HG02981 (cell line): ENCODE results near the gene UBE2E1.
A peak's percentile ranks its signal among the peaks of the same experiment; 100 is the strongest.
"Not testable (repeated sequence)": the region's sequence is repeated elsewhere in the genome, so short reads cannot be mapped to it uniquely, and the experiment has no call there.

Source experiments
- ATAC-seq: cut with Tn5 transposase; IDR thresholded peaks from one replicate; pipeline ENCODE4 v1.9.1; 2021; ENCODE audit warnings: mild to moderate bottlenecking, moderate library complexity; ENCODE audit not compliant: unreplicated experiment

The UBE2E1 gene

DNA sequence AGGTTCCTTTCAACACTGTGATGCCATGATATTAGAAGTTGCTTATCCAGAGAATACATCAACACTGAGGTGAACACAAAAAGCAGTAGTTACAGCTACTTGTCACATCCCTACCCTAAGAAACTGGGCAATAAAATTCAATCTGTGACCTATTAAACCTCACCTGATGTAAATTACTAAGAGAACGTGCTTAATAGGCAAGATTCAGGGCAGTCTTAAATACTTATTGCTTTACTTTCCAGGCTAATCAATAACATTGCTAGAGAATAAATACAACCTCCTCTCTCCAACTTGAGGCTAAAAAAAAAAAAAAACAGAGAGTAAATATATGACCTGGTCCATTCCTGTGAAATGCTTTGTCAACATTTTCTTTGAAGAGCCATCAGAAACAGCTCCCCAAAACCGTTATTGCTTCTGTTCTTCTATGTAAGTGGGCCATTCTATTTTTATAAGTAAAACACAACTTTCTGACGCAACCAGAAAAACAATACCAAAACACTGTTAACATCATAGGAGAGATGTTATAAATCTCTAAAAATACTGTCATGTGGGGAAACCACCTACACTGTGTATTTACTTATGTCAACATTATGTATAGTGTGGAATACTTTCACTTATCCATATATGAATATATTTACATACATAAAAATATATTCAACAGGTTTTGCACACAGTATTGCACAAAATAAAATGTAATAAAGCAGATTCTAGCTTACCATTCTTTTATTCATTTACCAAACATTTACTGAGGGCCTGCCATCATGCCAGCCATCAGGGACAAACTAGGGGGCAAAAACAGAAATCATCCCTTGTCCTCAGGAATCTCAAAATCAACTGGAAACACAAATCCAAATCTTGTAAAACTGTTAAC is 108.4 kb downstream of the UBE2E1 start:
- ATAC-seq = no peak

DNA sequence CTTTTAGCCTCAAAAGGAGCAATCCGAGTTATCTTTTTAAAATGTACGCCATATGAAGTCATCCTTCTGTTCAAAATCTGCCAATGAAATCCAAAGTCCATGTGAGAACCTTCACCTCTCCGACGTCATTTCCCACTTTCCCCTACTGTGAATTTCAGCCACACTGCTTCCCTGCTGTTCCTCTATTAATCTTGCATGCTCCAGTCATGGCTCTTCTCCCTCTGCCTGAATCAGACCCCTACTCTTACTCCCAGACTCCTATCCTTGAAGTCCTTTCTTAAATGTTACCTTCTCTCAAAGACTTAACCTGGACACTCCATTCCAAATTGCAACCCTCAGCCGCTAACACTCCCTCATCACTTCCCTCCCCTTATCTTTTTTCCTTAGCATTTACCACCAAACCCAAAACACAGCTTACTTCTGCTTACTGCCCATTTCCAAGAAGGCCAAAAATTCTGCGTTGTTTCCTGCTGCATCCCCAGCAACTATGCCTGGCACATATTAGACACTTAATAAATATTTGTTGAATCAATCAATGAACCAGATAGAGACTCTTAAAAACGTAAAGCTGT is 109.9 kb downstream of the UBE2E1 start:
- no peak for ATAC-seq

DNA sequence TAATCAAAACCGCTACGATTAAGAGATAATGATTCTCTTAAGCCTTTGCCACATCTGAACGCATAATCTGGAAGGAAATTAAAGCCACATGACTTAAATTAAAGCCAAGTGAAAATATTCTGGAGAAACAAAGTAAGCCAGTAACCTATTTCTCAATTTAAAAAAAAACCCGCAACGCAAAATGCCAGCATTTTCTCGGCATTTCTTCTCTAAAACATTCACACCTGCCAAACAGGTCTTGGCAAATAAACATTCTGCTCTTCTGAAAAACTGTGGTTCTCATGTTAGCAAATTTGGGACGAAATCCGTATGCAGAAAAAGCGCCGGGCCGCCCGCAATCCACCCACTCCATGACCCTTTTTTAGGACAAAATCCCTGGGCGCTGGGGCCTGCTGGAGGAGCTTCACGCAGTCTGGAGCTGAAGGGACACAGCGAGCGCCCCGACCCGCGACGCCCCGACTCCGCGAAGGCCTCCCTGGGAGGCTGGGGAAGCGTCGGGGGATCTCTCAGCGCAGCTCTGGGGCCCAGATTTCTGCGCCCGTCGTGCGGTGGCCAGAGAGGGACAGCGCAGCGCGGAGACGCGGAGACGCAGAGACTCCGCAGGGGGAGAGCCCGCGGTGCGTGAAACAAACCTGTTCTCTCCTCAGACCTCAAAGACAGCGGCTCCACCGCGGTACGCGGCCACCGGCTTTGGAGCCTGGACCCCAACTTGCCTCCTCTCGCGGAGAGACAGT is 110.6 kb downstream of the UBE2E1 start:
- peak; percentile 38 for ATAC-seq

DNA sequence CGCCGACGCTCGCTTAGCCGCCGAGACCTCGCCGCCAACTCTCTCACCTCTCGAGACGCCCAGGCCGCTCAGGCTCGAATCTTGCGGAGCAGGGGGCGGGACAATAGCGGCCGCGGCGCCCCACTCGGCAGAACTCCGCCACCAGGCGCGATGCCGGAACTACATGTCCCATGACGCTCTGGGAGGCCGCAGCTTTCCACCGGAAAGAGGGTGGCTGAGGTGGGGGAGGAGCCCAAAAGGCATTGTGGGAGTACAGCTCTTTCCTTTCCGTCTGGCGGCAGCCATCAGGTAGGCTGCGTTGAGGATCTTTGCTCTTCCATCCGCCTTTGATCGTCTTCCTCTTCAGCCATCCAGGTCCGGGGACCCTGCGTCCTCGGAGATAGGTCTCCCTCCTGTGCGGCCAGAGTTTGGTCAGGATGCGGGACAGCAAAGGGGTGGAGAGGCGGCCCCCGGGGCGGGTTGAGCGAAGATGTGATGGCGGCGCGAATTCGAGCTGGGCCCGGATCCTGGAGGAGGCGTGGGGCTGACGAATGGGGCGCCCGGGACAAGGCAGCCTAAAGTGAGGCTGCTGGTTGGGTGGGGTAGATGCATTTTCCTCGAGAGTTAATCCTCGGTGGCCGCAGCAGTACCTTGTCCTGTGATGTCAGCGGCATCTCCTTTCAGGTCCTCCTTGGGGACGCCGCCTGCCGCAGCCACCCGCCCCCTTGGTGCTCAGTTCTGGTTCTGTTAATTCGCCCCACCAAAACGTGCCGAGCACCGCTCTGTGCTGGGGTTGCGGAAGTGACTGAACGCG is 111.3 kb downstream of the UBE2E1 start, which contains the start of the genes NKIRAS1 and RPL15:
Gene NKIRAS1 (minus strand): TSS at position 105 of the 793 bp plus-strand sequence. CDS start 6,086 bp downstream, outside the sequence.
Gene RPL15 (plus strand): TSS at position 247 of the 793 bp plus-strand sequence. CDS start 728 bp downstream, outside the sequence.
- peak; percentile 93 for ATAC-seq

DNA sequence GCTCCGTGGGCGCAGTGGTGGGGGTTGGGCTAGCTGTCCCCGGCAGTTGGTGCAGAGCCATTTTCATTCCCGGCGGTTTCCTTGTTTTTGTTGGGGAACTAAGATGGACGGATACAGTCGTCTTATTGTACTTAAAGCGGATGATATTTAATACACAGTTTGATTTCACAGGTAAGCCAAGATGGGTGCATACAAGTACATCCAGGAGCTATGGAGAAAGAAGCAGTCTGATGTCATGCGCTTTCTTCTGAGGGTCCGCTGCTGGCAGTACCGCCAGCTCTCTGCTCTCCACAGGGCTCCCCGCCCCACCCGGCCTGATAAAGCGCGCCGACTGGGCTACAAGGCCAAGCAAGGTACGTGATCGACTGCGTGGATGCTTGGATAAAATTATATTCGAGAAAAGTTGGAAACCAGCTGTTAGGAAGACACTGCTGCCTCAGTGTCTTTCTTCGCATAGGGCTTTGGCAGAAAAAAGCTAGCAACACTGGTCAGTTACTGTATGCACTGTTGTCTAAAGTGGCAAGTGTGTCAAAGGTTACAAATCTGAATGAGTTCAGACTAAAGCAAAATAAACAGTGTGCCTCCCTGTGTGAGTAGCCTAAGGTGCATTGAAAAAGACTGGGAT is 112.0 kb downstream of the UBE2E1 start:
- not testable (repeated sequence) for ATAC-seq

DNA sequence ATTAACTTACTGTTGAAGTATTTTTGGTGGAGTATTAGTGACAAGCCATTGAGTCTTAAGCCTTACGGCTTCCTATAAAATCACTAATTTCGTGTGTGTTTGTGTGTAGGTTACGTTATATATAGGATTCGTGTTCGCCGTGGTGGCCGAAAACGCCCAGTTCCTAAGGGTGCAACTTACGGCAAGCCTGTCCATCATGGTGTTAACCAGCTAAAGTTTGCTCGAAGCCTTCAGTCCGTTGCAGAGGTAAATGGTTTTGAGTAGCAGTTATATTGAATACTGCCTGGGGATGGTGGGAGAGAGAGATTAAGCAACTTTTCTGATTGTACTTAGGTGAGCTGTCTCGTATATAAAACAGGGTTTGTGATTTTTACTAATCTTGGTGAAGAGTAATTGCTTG is 112.6 kb downstream of the UBE2E1 start:
- ATAC-seq = not testable (repeated sequence)

DNA sequence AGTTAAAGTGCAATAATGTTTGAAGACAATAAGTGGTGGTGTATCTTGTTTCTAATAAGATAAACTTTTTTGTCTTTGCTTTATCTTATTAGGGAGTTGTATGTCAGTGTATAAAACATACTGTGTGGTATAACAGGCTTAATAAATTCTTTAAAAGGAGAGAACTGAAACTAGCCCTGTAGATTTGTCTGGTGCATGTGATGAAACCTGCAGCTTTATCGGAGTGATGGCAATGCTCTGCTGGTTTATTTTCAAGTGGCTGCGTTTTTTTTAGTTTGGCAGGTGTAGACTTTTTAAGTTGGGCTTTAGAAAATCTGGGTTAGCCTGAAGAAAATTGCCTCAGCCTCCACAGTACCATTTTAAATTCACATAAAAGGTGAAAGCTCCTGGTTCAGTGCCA is 113.9 kb downstream of the UBE2E1 start:
- no peak for ATAC-seq

DNA sequence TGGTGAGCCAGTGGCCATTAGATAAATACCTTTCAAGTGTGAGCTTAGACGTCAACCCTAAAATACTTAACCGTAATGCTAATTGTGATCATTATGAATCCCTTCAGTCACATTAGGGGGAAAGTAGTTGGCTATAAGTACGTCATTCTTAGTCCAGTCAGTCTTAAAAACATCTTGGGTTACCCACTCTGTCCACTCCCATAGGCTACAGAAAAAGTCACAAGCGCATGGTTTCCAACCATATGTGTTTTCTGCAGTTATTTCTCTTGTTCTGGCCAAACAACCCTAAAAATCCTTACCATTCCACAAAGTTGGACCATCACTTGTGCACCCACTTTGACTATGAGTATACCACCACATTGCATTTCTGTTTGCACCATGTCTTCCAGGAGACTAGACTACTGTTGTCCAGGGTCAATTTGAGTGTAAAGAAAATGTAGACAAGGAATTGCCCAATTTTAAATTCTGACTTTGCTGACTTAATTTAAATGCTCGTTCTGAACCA is 114.4 kb downstream of the UBE2E1 start:
- no peak for ATAC-seq

DNA sequence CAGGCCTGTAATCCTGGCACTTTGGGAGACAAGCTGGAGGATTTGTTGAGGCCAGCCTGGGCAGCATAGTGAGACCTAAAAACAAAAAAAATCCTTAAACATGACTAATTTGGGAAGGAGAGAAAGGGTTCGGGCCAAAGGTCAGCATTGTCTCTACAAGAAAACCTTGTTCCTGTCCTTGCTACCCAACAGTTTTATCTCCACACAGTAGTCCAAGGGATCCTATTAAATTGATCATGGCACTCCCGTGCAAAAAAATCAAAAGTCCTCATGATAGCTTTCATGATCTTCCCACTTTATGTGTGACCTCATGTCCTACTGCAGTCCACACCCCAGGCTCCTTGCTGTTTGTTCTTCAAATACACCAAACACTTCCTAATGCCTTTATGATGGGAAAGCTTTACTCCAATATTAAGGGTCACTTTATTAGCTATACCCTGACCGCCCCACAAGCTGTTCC is 115.3 kb downstream of the UBE2E1 start:
- ATAC-seq = no peak

DNA sequence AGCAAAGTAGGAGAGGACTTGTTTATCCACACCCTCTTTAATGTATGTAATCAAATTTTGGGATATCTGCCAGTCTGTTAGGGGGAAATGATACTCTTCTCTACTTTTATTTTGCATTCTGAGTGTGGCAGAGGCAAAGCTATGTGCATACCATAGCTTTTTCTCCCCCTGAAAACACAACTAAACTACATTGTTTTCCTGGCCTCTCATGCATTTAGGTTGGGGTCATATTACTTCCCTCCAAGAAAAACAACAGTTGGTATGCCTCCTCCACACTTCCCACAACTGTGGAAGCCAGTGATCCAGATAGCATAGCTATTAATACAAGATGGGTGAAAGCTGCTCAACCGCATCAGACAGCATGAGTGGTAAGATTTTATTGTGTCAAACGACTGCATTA is 118.0 kb downstream of the UBE2E1 start:
- no peak for ATAC-seq

DNA sequence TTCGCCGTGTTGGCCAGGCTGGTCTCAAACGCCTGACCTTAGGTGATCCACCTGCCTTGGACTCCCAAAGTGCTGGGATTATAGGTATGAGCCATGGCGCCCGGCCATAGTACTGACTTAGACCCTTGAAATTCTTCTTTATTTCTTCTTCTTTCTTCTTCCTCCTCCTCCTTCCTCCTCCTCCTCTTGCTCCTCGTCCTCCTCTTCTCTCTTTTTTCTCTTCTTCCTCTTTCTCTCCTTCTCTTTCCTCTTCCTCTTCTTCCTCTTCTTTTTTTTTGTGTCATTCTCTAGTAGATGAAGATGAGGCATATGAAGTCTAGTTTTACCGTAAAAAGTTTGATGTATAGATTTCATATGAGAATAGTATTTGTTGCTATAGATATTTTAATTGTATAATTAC is 120.5 kb downstream of the UBE2E1 start:
- ATAC-seq = no peak

DNA sequence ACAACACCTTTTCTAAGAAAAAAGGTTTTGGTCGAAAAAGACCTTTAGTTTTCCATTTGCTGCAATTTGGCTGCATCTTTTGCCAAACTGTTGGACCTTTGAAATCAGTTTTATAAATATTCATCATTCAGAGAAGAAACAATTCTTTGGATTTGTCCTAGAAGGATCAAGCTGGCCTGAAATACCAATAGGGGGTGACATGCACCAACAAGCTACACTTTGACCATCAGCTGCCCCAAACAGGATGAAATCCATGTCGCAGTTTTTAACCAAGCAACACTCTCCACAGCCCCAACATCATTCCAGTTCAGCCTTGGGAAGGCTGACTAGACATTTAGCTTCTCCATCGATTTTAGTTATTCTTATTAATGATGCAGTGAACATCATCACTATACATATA is 121.0 kb downstream of the UBE2E1 start:
- ATAC-seq = no peak

DNA sequence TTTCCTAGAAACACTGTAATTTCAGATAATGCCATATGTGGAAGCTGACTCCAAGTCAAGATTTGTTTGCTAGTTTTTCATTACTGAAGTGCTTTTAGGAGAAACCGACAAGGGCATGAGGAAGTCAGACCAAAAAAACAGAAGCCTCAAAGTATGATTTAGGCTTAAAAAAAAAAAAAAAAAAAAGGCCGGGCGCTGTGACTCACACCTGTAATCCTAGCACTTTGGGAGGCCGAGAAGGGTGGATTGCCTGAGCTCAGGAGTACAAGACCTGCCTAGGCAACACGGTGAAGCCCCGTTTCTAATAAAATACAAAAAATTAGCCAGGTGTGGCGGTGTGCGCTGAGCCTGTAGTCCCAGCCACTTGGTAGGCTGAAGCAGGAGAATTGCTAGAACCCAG is 122.8 kb downstream of the UBE2E1 start:
- no peak for ATAC-seq

DNA sequence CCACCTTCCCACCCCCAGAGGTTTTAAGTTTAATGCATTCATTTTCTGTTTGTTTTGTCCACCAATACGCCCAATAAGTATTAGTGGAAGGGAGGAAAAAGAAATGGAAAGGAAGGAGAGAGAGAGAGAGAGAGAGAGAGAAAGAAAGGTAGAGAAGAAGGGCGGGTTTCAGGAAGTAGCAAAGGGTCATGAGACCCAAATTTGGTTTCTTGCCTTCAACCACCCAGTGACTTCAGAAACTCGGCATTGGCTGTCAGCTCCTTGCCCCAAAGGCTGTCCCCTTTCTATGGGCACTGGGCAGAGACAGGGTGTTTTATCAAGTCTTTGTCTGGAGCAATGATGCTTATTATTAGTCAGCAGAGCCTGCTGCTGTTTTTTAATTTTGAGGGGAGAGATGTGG is 125.8 kb downstream of the UBE2E1 start:
- ATAC-seq = no peak

DNA sequence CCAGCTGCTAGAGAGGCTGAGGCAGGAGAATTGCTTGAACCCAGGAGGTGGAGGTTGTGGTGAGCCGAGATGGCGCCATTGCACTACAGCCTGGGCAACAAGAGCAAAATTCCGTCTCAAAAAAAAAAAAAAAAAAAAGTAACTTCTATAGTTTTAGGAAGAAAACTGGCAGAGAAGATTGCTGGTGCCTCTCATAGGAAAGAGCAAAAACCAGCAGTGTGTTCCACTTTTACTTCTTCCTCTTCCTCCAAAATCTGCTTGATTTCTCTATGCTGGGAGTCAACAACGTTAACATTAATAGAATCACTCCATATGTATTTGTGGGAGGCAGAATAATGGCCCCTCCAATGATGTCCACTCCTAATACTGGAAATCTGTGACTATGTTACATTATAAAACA is 126.8 kb downstream of the UBE2E1 start:
- ATAC-seq = no peak

DNA sequence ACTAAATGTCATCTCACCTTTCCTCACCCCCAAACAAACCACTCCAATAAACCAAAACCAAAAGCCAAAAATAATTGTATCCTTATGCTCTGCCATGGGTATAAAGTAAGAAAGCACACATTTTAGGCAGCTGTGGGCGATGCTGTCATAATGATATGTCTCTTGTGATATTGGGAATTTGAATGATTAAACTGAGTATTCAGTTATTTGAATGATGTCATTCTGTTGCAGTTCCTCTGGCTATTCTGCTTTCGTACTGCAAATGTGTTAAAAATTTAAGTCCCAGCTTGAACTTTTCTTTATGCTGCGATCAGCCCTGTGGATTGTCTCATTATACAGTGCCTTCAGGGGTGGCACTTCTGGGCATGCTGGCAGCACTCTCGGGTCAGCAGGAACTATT is 128.5 kb downstream of the UBE2E1 start:
- ATAC-seq = no peak

DNA sequence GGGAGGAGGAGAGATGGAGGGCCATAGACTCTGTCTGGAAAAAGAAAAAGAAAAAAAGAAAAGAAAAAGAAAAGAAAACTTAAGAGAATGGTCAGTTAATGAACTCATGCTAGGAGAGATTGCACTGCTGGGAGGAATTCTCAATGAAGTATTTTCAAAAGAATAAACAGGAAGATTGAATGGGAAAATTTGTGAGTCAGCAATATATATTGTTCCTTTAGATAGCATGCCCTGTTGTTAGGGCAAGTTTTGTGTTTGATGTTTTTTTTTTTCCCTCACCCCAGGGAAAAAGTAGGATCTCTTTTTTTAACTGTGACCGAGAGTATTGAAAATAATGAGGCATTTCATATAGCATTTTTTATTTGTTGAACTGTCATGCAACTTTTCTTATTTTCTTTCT is 131.5 kb downstream of the UBE2E1 start:
- ATAC-seq = no peak

DNA sequence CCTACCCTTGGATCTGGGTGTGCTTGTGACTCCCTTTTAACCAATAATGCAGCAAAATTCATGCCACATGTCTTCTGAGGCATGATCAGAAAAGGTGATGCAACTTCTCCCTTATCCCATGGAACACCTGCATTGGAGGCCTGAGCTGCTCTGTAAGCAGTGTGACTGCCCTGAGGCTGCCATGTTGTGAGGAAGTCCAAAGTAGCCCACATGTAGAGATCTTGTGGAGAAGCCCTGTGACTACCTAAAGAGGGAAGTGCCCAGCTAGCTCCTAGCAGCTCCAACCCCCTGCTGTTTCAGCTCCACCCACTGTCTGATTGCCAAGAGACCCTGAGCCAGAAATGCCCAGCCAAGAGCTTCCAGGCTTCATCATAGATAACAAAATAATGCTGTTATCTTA is 132.9 kb downstream of the UBE2E1 start:
- ATAC-seq = no peak

DNA sequence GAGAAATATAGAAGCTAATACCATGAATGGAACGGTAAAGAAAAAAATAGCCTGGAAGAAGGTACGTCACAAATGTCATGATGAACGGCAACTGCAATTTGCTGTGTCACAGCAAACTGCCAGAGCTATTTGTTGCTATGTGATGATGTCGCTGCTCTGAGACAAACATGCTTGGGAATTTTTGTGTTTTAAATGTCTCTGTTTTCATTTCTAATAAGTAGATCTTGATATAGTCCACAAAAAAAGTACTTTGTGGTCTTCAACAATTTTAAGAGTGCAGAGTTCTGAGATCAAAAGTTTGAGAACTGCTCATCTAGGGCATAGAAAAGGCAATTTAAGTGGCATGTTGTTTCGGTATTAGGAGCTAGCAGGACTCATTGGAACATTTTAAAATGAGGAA is 135.0 kb downstream of the UBE2E1 start:
- ATAC-seq = no peak
